Stomach smooth muscle (tissue), 2 donors: Measurements from ENCODE around the gene DDI2.
"Not testable (repeated sequence)": the region's sequence is repeated elsewhere in the genome, so short reads cannot be mapped to it uniquely, and the experiment has no call there.

Source experiments
- H3K27ac ChIP-seq: one replicate; pipeline ENCODE4 v1.7.0; 2013; ENCODE audit warnings: mild to moderate bottlenecking, low read length, inconsistent platforms
- H3K27me3 ChIP-seq, 2 donors: one replicate each; pipeline ENCODE4 v1.7.0; 2013; ENCODE audit warnings: low read length in 2 of 2; ENCODE audit not compliant: insufficient read depth in 2 of 2, control insufficient read depth in 1 of 2
- H3K36me3 ChIP-seq, 2 donors: one replicate each; pipeline ENCODE4 v1.7.0; 2013; ENCODE audit warnings: low read length in 2 of 2; ENCODE audit not compliant: control insufficient read depth in 2 of 2, insufficient read depth in 2 of 2
- H3K4me1 ChIP-seq: one replicate; pipeline ENCODE4 v1.7.0; 2013; ENCODE audit warnings: low read length; ENCODE audit not compliant: control insufficient read depth, insufficient read depth
- H3K4me3 ChIP-seq, 2 donors: one replicate each; pipeline ENCODE4 v1.7.0; 2013; ENCODE audit warnings: low read length in 2 of 2
- H3K9ac ChIP-seq, 2 donors: one replicate each; pipeline ENCODE4 v1.7.0; 2013; ENCODE audit warnings: low read length in 2 of 2, mild to moderate bottlenecking in 1 of 2
- H3K9me3 ChIP-seq, 2 donors: one replicate each; pipeline ENCODE4 v1.7.0; 2013; ENCODE audit warnings: low read length in 2 of 2; ENCODE audit not compliant: control insufficient read depth in 2 of 2
- donor health status: healthy.
- donor health status: Pancreatic carcinoma.

The DDI2 gene

GRCh38 chr1:15692121-15692682 lies 74.9 kb downstream of the DDI2 start:
- H3K4me3 ChIP-seq = no peak overlapping the region
- no peak overlapping the region for H3K9ac ChIP-seq
- peaks cover 12% of the 10 kb centered on the region for H3K4me1 ChIP-seq
- H3K9me3 ChIP-seq = no peaks in the 10 kb centered on the region
- H3K27ac ChIP-seq = no peak overlapping the region
- no peaks in the 10 kb centered on the region for H3K27me3 ChIP-seq
- peaks cover 2 to 5% of the 10 kb centered on the region in 2 donors for H3K36me3 ChIP-seq

DNA sequence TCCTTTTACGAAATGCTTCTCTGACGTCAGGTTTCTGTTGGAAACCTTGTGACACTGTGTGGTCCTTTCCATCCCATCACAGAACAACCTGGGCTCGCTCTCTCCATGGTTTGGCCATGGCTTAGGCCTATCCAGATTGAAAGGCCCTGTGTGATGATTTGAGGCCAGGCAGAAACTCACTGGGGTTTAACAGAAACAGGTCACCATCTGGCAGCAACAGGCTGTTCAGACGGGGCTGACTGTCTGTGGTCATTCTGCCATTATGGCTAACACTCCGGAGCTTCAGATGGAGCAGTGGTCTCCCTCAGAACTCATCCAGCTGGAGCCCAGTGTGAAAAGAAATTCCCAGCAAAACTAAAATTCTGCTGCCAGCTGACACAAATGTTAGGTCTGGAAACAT lies 76.1 kb downstream of the DDI2 start:
- Histone ChIP-seq H3K4me3 (no peak overlapping the region), H3K9me3 (no peaks in the 10 kb centered on the region), H3K9ac (no peak overlapping the region), H3K4me1 (peaks cover 14% of the 10 kb centered on the region), H3K36me3 (peaks cover 2 to 5% of the 10 kb centered on the region in 2 donors), H3K27ac (no peak overlapping the region), H3K27me3 (no peaks in the 10 kb centered on the region)

DNA sequence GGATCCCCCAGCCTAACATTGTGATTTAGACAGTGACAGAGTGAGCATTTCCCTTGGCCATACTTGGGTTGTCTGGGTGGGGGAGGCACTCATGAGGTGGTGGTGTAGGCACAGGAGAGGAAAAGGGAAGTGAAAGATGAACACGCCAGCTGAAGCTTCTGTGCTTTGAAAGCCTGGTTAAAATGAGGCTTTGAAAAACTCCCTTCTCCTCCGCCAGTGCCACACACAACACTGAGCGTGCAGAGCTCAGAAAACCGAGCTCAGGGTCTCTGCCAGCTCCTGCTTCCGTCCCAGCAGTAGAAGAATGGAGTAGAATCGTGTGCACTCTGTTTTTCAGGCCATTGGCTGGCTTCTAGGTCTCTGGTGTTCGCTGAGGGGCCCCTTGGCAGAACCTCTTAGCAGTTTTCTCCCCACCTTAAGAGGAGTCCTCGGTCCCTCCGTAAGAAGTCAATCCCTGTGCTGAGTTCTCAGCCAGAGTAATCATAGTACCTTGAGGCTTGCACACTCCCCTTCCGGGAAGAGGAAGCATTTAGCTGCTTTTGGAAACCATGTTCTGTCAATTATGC lies 79.8 kb downstream of the DDI2 start:
- Histone ChIP-seq H3K4me3 (no peak overlapping the region), H3K27ac (no peak overlapping the region), H3K4me1 (peaks cover 17% of the 10 kb centered on the region), H3K9me3 (no peaks in the 10 kb centered on the region), H3K27me3 (no peaks in the 10 kb centered on the region), H3K36me3 (peaks cover 2 to 5% of the 10 kb centered on the region in 2 donors), H3K9ac (no peak overlapping the region)

DNA sequence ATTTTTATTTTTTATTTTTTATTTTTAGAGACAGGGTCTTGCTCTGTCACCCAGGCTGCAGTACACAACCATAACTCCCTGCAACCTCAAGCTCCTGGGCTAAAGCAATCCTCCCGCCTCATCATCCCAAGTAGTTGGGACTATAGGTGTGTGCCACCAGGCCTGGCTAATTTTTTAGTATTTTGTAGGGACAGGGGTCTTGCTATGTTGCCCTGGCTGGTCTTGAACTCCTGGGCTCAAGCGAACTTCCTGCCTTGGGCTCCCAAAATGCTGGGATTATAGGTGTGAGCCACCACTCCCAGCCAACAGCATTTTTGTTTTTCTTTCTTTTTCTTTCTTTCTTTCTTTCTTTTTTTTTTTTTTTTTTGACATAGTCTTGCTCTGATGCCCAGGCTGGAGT lies 80.9 kb downstream of the DDI2 start:
- no peak overlapping the region for H3K9ac ChIP-seq
- H3K27ac ChIP-seq = no peak overlapping the region
- peaks cover 23% of the 10 kb centered on the region for H3K4me1 ChIP-seq
- H3K4me3 ChIP-seq = no peak overlapping the region
- peaks cover 2 to 5% of the 10 kb centered on the region in 2 donors for H3K36me3 ChIP-seq
- H3K27me3 ChIP-seq = no peaks in the 10 kb centered on the region
- no peaks in the 10 kb centered on the region for H3K9me3 ChIP-seq

- H3K27ac ChIP-seq, H3K36me3 ChIP-seq, H3K27me3 ChIP-seq, H3K4me3 ChIP-seq, H3K9me3 ChIP-seq, H3K9ac ChIP-seq: not testable (repeated sequence)
- peaks cover 31% of the 10 kb centered on the region for H3K4me1 ChIP-seq
These were observed 82.1 kb downstream of the DDI2 start for GRCh38 chr1:15699321-15699720.

- H3K27ac ChIP-seq = no peak overlapping the region
- H3K27me3 ChIP-seq = no peaks in the 10 kb centered on the region
- H3K9ac ChIP-seq = no peak overlapping the region
- no peaks in the 10 kb centered on the region for H3K9me3 ChIP-seq
- H3K4me3 ChIP-seq = no peak overlapping the region
- peaks cover 2 to 7% of the 10 kb centered on the region in 2 donors for H3K36me3 ChIP-seq
- H3K4me1 ChIP-seq = peaks cover 40% of the 10 kb centered on the region
These were observed 83.2 kb downstream of the DDI2 start for GRCh38 chr1:15700508-15700907.

GRCh38 chr1:15701784-15702183 lies 84.5 kb downstream of the DDI2 start:
- Histone ChIP-seq H3K9me3 (no peaks in the 10 kb centered on the region), H3K4me3 (no peak overlapping the region), H3K27me3 (no peaks in the 10 kb centered on the region), H3K27ac (no peak overlapping the region), H3K9ac (no peak overlapping the region), H3K36me3 (peaks cover 0 to 5% of the 10 kb centered on the region in 2 donors), H3K4me1 (peaks cover 40% of the 10 kb centered on the region)

GRCh38 chr1:15702722-15703550 lies 85.7 kb downstream of the DDI2 start:
- H3K4me1 ChIP-seq = peaks cover 43% of the 10 kb centered on the region
- H3K4me3 ChIP-seq = peak overlapping the region; percentile 4 to 44

DNA sequence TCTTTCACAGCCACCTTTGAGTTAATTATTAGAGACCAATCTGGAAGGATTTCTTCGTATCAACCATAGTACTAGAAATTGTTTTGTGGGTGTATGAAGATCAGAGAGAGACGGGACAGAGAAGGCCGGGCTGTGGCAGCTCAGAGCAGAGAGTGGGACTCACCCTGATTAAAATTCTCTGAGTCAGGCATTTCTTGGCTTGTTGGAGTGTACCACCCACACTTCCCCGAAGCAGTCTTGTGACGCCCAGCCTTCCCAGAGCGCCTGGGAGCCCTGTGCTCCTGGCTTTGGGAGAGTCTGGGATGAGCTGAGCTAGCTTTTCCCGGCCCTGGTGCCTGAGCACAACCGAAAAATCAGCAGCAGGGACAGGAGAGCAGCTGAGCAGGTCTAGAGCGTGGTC lies 86.3 kb downstream of the DDI2 start:
- peak overlapping the region; percentile 94 for H3K27ac ChIP-seq
- peaks cover 43% of the 10 kb centered on the region for H3K4me1 ChIP-seq
- peaks cover 0 to 4% of the 10 kb centered on the region in 2 donors for H3K36me3 ChIP-seq
- H3K9me3 ChIP-seq = no peaks in the 10 kb centered on the region
- H3K27me3 ChIP-seq = no peaks in the 10 kb centered on the region
- H3K9ac ChIP-seq = peak overlapping the region; percentile 64 to 68
- H3K4me3 ChIP-seq = peak overlapping the region; percentile 4 to 44

More at GRCh38 chr1:15702722-15703550, 85.7 kb downstream of the DDI2 start:
- peak overlapping the region; percentile 61 to 68 for H3K9ac ChIP-seq
- H3K9me3 ChIP-seq = no peaks in the 10 kb centered on the region
- no peaks in the 10 kb centered on the region for H3K27me3 ChIP-seq
- peaks cover 0 to 4% of the 10 kb centered on the region in 2 donors for H3K36me3 ChIP-seq
- peak overlapping the region; percentile 94 for H3K27ac ChIP-seq

DNA sequence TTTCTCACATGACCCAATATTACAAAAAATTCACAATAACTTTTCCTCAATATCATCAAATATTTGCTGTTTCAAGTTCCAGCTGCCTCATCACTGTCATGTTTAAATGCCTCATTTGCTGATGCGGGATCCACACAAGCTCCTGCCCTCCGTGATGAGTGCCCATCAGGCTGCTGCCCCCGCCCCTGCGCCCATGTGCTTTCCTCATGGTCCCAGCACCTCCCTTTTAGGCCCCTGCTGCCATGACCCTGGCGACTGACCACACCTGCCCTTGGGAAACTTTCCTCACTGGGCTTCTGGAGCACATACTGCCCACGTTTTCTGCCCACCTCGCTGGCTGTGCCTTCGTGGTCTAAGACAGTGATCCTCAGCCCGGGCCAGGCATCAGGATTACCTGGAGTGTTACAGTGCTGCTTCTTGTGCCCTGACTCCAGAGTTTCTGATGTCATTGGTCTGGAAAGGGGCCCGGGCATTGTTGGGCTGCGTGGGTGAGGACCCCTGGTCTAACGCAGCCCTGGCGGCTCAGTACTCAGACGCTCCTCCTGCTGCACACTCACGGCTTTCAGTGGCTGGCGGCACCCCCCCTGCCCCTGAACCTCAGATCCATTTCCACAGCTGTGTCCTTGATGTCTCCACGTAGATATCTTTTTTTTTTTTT lies 87.4 kb downstream of the DDI2 start:
- Histone ChIP-seq H3K27ac (peak overlapping the region; percentile 94), H3K4me3 (no peak overlapping the region), H3K27me3 (no peaks in the 10 kb centered on the region), H3K36me3 (peaks cover 0 to 4% of the 10 kb centered on the region in 2 donors), H3K4me1 (peaks cover 48% of the 10 kb centered on the region), H3K9ac (peak overlapping the region in 1 of 2 donors; percentile 64), H3K9me3 (no peaks in the 10 kb centered on the region)
